Hepatocyte (in vitro differentiated cells): Measurements from ENCODE around the gene GXYLT2.

Experiments used
- CTCF ChIP-seq: fragments of 200-600 bp; sonication (generic); IDR thresholded peaks from 2 replicates; pipeline ENCODE4 v1.5.1; 2016; ENCODE audit warnings: antibody characterized with exemption, mild to moderate bottlenecking; ENCODE audit not compliant: poor library complexity
- EZH2 ChIP-seq: fragments of 200-600 bp; sonication (generic); IDR thresholded peaks from 2 replicates; pipeline ENCODE4 v1.6.1; 2016; ENCODE audit warnings: antibody characterized with exemption, mild to moderate bottlenecking, borderline replicate concordance

DNA sequence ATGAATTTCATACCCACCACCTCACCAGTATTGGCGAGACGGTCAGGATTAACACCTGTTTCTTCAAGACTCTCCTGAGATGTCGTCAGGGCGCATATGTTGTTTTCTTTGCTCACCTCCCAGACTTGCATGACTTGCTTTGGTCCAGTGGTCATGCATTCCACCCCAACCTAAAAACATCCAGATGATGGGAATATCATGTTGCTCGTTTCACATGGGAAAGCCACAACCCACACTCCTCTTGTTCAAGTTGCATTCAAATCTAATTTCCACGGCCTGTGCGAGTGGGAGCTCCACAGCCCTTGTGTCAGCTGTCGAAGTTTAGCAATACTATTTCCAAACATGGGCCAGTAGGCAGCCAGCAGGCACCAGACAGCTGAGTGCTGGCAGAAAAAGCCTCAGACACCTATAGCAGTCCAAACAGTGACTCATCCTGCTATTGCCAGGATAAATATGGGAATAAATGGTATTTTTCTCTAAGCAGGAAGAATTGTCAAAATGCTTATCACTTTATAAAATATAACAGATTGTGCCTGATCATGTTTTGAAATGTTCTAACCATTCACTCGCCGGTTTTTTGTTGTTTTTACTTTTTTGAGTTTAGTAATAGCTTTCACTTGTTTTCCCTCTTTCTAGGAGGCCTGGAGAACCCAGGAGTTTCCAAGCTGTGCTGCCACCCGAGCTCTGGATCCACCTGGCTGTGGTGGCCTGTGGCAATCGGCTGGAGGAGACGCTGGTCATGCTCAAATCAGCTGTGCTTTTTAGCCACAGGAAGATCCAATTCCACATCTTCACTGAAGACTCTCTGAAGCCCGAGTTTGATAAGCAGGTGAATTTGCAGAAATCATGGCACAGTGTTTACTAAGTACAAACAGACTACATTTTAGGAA, 20.1 kb downstream of the GXYLT2 start:
- TF ChIP-seq EZH2 (no peak), CTCF (no peak)
